MM.1S (cell line): ENCODE measurements around the gene SORBS2.

Experiments
- DNase-seq: peaks from one replicate; pipeline ENCODE4 v3.0.0-alpha.2; 2015
- H2AFZ ChIP-seq: fragments of 300-600 bp; sonication (generic); 2 replicates; pipeline ENCODE4 v1.6.0; 2016; ENCODE audit warnings: antibody characterized with exemption, low read length
- H3F3A ChIP-seq: fragments of 300-600 bp; sonication (generic); 2 replicates; pipeline ENCODE4 v1.6.1; 2016; ENCODE audit warnings: mild to moderate bottlenecking, antibody characterized with exemption, low read length, moderate library complexity, mixed read lengths; ENCODE audit not compliant: insufficient read depth
- H3K27ac ChIP-seq: fragments of 300-600 bp; sonication (generic); 2 replicates; pipeline ENCODE4 v1.5.1; 2016; ENCODE audit warnings: mild to moderate bottlenecking, low read length
- H3K27me3 ChIP-seq: fragments of 300-600 bp; sonication (generic); replicated peaks from 2 replicates; pipeline ENCODE4 v1.6.0; 2016; ENCODE audit warnings: low read length; ENCODE audit not compliant: insufficient read depth
- H3K36me3 ChIP-seq: fragments of 300-600 bp; sonication (generic); replicated peaks from 2 replicates; pipeline ENCODE4 v1.6.1; 2016; ENCODE audit warnings: mild to moderate bottlenecking, low read length, mixed read lengths; ENCODE audit not compliant: insufficient read depth
- H3K4me1 ChIP-seq: fragments of 300-600 bp; sonication (generic); 2 replicates; pipeline ENCODE4 v1.6.1; 2016; ENCODE audit warnings: low read length, mixed read lengths
- H3K4me2 ChIP-seq: fragments of 300-600 bp; sonication (generic); 2 replicates; pipeline ENCODE4 v1.6.0; 2016; ENCODE audit warnings: low read depth, low read length
- H3K4me3 ChIP-seq: fragments of 300-600 bp; sonication (generic); 2 replicates; pipeline ENCODE4 v1.5.1; 2016; ENCODE audit warnings: low read length, mixed read lengths
- H3K79me2 ChIP-seq: fragments of 300-600 bp; sonication (generic); 2 replicates; pipeline ENCODE4 v1.6.1; 2016; ENCODE audit warnings: mixed run types, low read length, mixed read lengths
- H3K9ac ChIP-seq: fragments of 300-600 bp; sonication (generic); 2 replicates; pipeline ENCODE4 v1.6.1; 2016; ENCODE audit warnings: low read length, mixed read lengths
- H3K9me2 ChIP-seq: fragments of 300-600 bp; sonication (generic); replicated peaks from 2 replicates; pipeline ENCODE4 v1.6.1; 2016; ENCODE audit warnings: mild to moderate bottlenecking, low read length, mixed read lengths; ENCODE audit not compliant: insufficient read depth
- H3K9me3 ChIP-seq: fragments of 300-600 bp; sonication (generic); replicated peaks from 2 replicates; pipeline ENCODE4 v1.6.1; 2016; ENCODE audit warnings: mild to moderate bottlenecking, low read length, mixed read lengths; ENCODE audit not compliant: insufficient read depth
- H4K20me1 ChIP-seq: fragments of 300-600 bp; sonication (generic); 2 replicates; pipeline ENCODE4 v1.6.1; 2016; ENCODE audit warnings: mild to moderate bottlenecking, low read length, moderate library complexity, mixed read lengths; ENCODE audit not compliant: insufficient read depth
- EZH2 ChIP-seq: fragments of 300-600 bp; sonication (generic); optimal IDR thresholded peaks from 2 replicates; pipeline ENCODE3; 2017; ENCODE audit warnings: low read depth, mild to moderate bottlenecking, antibody characterized with exemption, low read length, mixed read lengths
- EZH2phosphoT487 ChIP-seq: fragments of 300-600 bp; sonication (generic); IDR thresholded peaks from 2 replicates; pipeline ENCODE4 v1.6.1; 2018; ENCODE audit warnings: antibody characterized with exemption, low read length
- TF ChIP-seq, protein P1 (sequence below): fragments of 300-600 bp; sonication (generic); IDR thresholded peaks from 2 replicates; pipeline ENCODE4 v1.5.1; 2016; ENCODE audit warnings: antibody characterized with exemption, low read length, mixed read lengths

Gene SORBS2

DNA sequence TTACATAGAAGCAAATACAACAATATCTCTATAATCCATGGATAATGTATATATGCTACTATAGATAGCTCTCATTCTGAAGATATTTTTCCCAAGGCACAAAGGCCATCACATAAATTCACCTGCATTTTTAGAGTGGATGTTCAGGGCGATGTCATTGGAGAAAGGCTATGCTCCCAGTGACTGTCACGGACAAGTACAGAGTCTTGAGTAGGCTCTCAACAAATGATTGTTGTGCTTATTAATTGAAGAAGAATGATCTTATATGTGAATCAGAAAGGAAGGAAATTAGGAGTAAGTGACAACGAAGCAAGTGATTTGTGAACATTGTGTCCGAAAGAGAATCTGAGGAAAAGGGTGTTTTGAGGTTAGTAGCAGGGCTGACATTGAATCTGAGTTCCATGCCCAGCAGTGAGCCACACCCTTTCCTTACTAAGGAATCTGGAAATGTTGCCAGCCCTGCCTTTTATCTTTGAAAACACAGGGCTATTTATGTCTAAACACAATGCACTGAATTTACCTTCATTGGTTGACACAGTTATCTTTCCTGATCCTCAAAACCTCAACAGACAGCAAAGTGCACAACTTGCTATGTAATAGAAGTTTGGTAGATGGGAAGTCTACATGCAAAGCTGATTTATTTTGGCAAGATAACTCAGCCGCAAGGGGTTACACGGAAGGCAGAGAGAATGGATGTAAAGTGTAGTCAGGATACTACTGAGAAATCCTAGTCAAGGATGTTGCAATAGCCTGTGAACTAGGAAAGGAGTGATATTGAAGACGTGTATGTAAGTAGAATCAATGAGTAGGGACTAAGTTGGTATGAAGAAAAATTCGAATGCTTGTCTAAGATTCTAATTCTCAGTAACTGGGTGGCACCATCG is 50.4 kb downstream of the SORBS2 start:
- no peak for DNase-seq
- no peaks in the 10 kb centered on the region for H3K79me2 ChIP-seq

DNA sequence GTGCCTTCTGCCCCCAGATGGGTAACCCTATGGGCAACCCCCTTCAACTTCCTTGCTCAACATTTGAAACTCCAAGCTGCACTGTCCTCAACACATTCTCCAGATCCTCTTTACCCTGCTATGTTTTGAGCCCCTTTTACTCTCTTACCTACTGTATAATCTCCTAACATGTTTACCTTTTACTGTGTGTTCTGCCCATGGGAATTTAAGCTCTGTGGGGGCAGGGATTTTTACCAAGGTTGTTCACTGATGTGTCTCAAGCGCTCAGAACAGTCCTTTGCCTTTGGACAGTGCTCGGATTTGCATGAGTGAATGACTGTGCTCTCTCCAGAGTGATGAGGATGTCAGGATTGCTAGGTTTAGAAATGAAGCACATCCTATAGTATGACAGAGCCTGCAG is 53.2 kb downstream of the SORBS2 start:
- no peak overlapping the region for H3K9ac ChIP-seq
- H3K27me3 ChIP-seq = no peaks in the 10 kb centered on the region
- no peaks in the 10 kb centered on the region for H3K9me3 ChIP-seq
- no peak overlapping the region for H3K4me3 ChIP-seq
- no peaks in the 10 kb centered on the region for H3K4me1 ChIP-seq
- H3F3A ChIP-seq = no peaks in the 10 kb centered on the region
- no peak for DNase-seq
- H3K27ac ChIP-seq = no peak overlapping the region
- no peaks in the 10 kb centered on the region for H3K9me2 ChIP-seq
- no peaks in the 10 kb centered on the region for H3K79me2 ChIP-seq
- no peak overlapping the region for H2AFZ ChIP-seq
- H3K36me3 ChIP-seq = no peaks in the 10 kb centered on the region
- H4K20me1 ChIP-seq = no peaks in the 10 kb centered on the region
- no peak for TF ChIP-seq EZH2phosphoT487
- TF ChIP-seq, protein P1, sequence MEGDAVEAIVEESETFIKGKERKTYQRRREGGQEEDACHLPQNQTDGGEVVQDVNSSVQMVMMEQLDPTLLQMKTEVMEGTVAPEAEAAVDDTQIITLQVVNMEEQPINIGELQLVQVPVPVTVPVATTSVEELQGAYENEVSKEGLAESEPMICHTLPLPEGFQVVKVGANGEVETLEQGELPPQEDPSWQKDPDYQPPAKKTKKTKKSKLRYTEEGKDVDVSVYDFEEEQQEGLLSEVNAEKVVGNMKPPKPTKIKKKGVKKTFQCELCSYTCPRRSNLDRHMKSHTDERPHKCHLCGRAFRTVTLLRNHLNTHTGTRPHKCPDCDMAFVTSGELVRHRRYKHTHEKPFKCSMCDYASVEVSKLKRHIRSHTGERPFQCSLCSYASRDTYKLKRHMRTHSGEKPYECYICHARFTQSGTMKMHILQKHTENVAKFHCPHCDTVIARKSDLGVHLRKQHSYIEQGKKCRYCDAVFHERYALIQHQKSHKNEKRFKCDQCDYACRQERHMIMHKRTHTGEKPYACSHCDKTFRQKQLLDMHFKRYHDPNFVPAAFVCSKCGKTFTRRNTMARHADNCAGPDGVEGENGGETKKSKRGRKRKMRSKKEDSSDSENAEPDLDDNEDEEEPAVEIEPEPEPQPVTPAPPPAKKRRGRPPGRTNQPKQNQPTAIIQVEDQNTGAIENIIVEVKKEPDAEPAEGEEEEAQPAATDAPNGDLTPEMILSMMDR = no peak
- TF ChIP-seq EZH2 = no peak
- H3K4me2 ChIP-seq = no peak overlapping the region

More for the DNA sequence above, 50.4 kb downstream of the SORBS2 start:
- TF ChIP-seq, protein P1 = no peak
- no peak for TF ChIP-seq EZH2phosphoT487
- TF ChIP-seq EZH2 = no peak
- no peak overlapping the region for H3K4me2 ChIP-seq
- no peaks in the 10 kb centered on the region for H3F3A ChIP-seq
- H3K36me3 ChIP-seq = no peaks in the 10 kb centered on the region
- no peak overlapping the region for H2AFZ ChIP-seq
- no peaks in the 10 kb centered on the region for H3K4me1 ChIP-seq
- H3K27ac ChIP-seq = no peak overlapping the region
- no peaks in the 10 kb centered on the region for H3K9me3 ChIP-seq
- no peaks in the 10 kb centered on the region for H4K20me1 ChIP-seq
- H3K4me3 ChIP-seq = no peak overlapping the region
- H3K27me3 ChIP-seq = no peaks in the 10 kb centered on the region
- H3K9me2 ChIP-seq = no peaks in the 10 kb centered on the region
- H3K9ac ChIP-seq = no peak overlapping the region

DNA sequence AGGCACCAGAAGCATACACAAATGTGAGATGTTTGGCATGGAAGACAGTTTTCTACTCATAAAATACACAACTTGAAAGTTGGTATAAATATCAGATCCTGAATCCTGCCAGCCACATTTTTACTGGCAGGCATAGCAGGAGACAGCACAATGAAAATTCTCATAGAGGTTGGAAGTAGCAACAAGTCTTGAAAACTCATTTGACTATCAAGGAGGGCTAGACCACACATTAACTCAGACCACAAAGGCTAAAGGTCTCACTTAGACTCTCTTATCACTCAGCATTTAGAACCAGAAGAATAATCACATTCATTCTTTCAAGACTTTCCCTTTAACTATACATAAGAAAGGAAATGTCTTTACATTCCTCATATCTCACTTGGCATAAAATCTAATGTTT is 56.5 kb downstream of the SORBS2 start:
- Histone ChIP-seq H4K20me1 (no peaks in the 10 kb centered on the region), H3K9ac (no peak overlapping the region), H3K79me2 (no peaks in the 10 kb centered on the region), H3K4me1 (no peaks in the 10 kb centered on the region), H3F3A (no peaks in the 10 kb centered on the region), H3K27me3 (no peaks in the 10 kb centered on the region), H3K9me3 (no peaks in the 10 kb centered on the region), H2AFZ (no peak overlapping the region), H3K27ac (no peak overlapping the region), H3K36me3 (no peaks in the 10 kb centered on the region), H3K4me2 (no peak overlapping the region), H3K9me2 (no peaks in the 10 kb centered on the region), H3K4me3 (no peak overlapping the region)
- TF ChIP-seq, protein P1 = no peak
- TF ChIP-seq EZH2 (no peak), EZH2phosphoT487 (no peak)
- DNase-seq = no peak
